ENCODE results near the gene CATSPER2. TPM values are rescaled to one million over a fixed set of nuclear protein-coding genes. Genes with fewer than 3 reads are reported as not detected.

Gene CATSPER2
- 0.65 TPM in 1 of 2 replicates, not detected in the other for total RNA-seq

DNA sequence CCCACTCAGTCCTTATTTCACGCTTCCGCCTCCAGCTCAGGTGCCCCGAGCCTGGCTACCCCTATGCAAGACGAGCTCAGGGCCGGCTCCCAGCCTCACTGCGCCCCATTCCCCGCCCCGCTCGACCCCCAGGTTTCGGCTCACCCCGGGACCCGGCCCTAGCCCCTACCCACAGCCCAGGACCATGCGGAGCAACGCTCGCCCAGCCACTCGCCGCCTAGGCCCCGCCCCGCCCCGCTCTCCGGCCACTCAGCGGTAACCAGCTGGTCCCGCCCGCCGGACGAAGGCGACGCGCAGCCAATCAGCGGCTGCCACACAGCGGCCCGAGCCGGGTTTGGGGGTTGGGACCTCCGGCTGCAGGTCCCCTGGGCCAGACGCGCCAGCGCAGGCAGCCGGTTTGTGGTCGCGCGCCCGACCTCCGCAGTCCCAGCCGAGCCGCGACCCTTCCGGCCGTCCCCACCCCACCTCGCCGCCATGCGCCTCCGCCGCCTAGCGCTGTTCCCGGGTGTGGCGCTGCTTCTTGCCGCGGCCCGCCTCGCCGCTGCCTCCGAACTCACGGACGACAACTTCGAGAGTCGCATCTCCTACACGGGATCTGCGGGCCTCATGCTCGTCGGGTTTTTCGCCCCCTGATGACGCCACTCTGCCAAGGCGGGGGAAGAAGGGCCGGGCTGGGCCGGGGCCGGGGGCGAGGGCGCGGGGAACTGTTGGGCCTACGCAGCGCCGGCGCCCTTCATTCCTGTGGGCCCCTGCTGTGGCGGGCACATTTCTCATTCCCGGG, at the start of gene CATSPER2:
CATSPER2 (minus strand) TSS at position 196 of the 781 bp plus-strand sequence. CDS start 783 bp downstream, outside the sequence.

DNA sequence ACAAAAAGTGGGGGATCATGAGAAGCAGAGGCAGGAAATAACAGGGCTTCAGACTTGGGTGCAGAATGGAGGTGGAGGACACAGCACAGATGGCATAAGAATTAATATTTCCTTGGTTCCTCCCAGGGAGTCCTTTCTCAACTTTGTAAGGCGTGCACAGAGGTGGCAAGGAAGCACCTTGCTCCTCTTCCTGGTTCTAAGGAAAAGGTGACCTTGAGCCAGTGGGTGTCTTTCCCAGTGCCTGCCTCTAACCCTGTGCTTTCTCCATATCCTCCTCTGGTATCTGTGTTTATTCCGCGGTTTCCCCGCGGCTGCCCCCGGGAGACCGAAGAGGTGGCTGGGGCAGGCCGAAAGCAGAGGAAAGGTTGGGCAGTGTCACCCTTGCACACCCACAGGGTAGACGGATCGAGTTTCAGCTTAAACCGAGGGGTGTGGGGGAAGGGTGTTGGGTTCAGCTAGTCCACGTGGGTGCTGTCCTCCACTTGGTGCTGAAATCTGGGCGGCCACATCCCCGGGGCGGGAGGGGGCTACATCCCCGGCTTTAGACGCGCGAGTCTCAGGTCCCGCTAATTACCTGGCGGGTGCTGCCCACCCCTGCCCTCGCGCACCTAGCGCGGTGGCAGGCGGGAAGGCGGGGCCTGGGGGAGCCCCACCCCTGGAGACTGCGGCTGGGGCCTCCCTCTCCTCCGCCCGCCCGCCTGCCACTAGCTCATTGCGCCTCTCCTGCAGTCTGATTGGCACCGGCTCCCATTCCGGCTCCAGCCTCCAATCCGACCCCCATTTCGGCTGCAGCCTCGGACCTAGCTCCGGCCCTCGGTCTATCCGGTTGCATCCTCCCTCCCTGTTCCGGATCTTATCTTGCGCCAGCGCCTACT, 44.7 kb upstream of the CATSPER2 start, which contains the start of gene CKMT1A:
CKMT1A (plus strand) TSS at position 712 of the 875 bp plus-strand sequence. CDS start 192 bp downstream, outside the sequence.

DNA sequence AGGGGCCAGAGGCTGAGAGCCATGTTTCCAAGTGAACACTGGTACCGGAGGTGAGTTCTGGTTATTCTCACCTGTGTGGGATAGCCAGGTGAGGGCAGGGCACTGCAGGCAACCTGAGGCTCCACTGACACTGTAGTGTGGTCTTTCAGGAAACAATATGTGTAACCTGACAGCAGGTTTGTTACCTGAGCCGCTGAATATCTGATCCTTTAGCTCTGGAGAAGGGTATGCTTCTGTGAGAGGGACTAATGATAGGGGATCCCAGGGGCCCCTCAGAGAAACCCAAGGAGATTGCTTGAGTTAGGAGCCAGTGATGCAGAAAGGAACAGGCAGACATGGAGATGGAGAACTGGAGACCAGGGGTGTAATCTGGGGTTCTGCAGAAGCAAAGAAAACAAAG, 29.9 kb downstream of the CATSPER2 start, which contains the start of gene STRC:
STRC (minus strand) TSS at position 101 of the 400 bp plus-strand sequence; CDS start at position 23, 78 bp downstream.

DNA sequence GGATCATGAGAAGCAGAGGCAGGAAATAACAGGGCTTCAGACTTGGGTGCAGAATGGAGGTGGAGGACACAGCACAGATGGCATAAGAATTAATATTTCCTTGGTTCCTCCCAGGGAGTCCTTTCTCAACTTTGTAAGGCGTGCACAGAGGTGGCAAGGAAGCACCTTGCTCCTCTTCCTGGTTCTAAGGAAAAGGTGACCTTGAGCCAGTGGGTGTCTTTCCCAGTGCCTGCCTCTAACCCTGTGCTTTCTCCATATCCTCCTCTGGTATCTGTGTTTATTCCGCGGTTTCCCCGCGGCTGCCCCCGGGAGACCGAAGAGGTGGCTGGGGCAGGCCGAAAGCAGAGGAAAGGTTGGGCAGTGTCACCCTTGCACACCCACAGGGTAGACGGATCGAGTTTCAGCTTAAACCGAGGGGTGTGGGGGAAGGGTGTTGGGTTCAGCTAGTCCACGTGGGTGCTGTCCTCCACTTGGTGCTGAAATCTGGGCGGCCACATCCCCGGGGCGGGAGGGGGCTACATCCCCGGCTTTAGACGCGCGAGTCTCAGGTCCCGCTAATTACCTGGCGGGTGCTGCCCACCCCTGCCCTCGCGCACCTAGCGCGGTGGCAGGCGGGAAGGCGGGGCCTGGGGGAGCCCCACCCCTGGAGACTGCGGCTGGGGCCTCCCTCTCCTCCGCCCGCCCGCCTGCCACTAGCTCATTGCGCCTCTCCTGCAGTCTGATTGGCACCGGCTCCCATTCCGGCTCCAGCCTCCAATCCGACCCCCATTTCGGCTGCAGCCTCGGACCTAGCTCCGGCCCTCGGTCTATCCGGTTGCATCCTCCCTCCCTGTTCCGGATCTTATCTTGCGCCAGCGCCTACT, 55.1 kb downstream of the CATSPER2 start, which contains the start of gene CKMT1B:
CKMT1B (plus strand) TSS at position 700 of the 863 bp plus-strand sequence. CDS start 192 bp downstream, outside the sequence.

DNA sequence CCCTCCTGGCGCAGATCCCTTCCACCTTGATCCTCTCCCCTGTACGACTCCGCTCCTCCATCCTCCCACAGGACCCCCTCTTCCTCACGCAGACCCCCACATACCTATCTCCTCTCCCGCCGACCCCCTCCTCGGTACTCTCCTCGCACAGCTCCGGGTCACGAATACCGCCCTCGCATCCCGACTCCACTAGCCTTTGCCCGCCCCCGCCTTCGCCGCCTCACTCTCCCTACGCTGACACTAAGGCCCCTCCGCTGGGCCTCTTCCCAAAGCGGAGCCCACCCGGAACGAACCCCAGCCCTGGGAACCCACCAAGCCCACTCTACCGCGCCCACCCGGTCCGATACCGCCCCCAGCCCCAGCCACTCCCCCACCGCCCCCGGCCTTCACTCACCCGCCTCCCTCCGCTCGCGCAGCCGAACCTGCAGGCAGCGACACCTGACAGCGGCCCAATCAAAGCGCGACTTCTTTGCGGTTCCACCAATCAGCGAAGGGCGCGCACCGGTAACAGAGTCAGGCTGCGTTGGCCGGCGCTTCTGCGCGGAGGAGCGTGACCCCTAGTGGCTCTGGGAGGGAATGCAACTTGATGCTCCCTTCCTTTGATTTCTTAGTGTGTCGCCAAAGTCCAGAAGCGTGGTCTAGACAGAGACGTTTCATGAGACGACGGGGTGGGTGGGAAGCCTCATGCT, 58.7 kb downstream of the CATSPER2 start, which contains the start of gene PPIP5K1:
PPIP5K1 (minus strand) TSS at position 431 of the 689 bp plus-strand sequence. CDS start 5,704 bp downstream, outside the sequence.

Other genes starting within 250 kb of the CATSPER2 start
- gene TP53BP1, start 155.7 kb downstream of the CATSPER2 start, total RNA-seq = 23.3 and 37.8 TPM in 2 replicates
- 26.2 and 29.1 TPM in 2 replicates for gene MAP1A, start 131.2 kb downstream of the CATSPER2 start, total RNA-seq
- 4.5 and 6.9 TPM in 2 replicates for gene PPIP5K1, start 58.6 kb downstream of the CATSPER2 start, total RNA-seq
- gene CKMT1B, start 54.8 kb downstream of the CATSPER2 start, total RNA-seq = 1.0 TPM in 1 of 2 replicates, not detected in the other
- not detected in 2 replicates for gene STRC, start 30.0 kb downstream of the CATSPER2 start, total RNA-seq
- not detected in 2 replicates for gene CKMT1A, start 45.0 kb upstream of the CATSPER2 start, total RNA-seq
- gene PDIA3, start 97.6 kb upstream of the CATSPER2 start, total RNA-seq = 295 and 351 TPM in 2 replicates
- 3.2 and 3.7 TPM in 2 replicates for gene ELL3, start 128.1 kb upstream of the CATSPER2 start, total RNA-seq
- gene SERF2, start 143.5 kb upstream of the CATSPER2 start, total RNA-seq = 1,226 and 1,940 TPM in 2 replicates
- gene SERINC4, start 151.4 kb upstream of the CATSPER2 start, total RNA-seq = not detected in 2 replicates
- gene HYPK, start 151.8 kb upstream of the CATSPER2 start, total RNA-seq = 8.0 and 20.6 TPM in 2 replicates
- 21.1 and 27.1 TPM in 2 replicates for gene MFAP1, start 175.8 kb upstream of the CATSPER2 start, total RNA-seq
- gene WDR76, start 178.2 kb upstream of the CATSPER2 start, total RNA-seq = 5.6 and 15.8 TPM in 2 replicates

Measured in epithelial cell of alveolus of lung (primary cell).